GM23338 (cell line): ENCODE results near the gene ALG14. TPM values are rescaled to one million over a fixed set of nuclear protein-coding genes. Genes with fewer than 3 reads are reported as not detected.

Source experiments
- ATAC-seq: fragments of 200-7000 bp; cut with Tn5 transposase; 3 replicates; pipeline ENCODE4 v1.9.1; 2020
- DNase-seq: peaks from one replicate; pipeline ENCODE4 v3.0.0-alpha.2; 2015; ENCODE audit warnings: low spot score
- H2AFZ ChIP-seq: fragments of 200-600 bp; sonication (generic); 2 replicates; pipeline ENCODE4 v1.8.0; 2016; ENCODE audit warnings: antibody characterized with exemption, mild to moderate bottlenecking, moderate library complexity
- H3F3A ChIP-seq: fragments of 200-600 bp; sonication (generic); replicated peaks from 2 replicates; pipeline ENCODE4 v1.8.0; 2017; ENCODE audit warnings: antibody characterized with exemption, mixed run types, low read depth
- H3K27ac ChIP-seq: fragments of 200-600 bp; sonication (generic); 2 replicates; pipeline ENCODE4 v1.6.1; 2016; ENCODE audit warnings: low read depth
- H3K27me3 ChIP-seq: fragments of 200-600 bp; sonication (generic); 2 replicates; pipeline ENCODE4 v1.8.0; 2016; ENCODE audit warnings: mild to moderate bottlenecking, mixed run types, moderate library complexity; ENCODE audit not compliant: insufficient read depth
- H3K36me3 ChIP-seq: fragments of 200-600 bp; sonication (generic); 2 replicates; pipeline ENCODE4 v1.8.0; 2016; ENCODE audit warnings: mild to moderate bottlenecking; ENCODE audit not compliant: insufficient read depth
- H3K4me1 ChIP-seq: fragments of 200-600 bp; sonication (generic); 2 replicates; pipeline ENCODE4 v1.8.0; 2016; ENCODE audit warnings: mild to moderate bottlenecking, moderate library complexity; ENCODE audit not compliant: insufficient read depth
- H3K4me2 ChIP-seq: fragments of 200-600 bp; sonication (generic); 2 replicates; pipeline ENCODE4 v1.7.1; 2017; ENCODE audit warnings: mixed run types
- H3K4me3 ChIP-seq: fragments of 200-600 bp; sonication (generic); 2 replicates; pipeline ENCODE4 v1.6.1; 2016; ENCODE audit warnings: mixed run types
- H3K79me2 ChIP-seq: fragments of 200-600 bp; sonication (generic); replicated peaks from 2 replicates; pipeline ENCODE4 v1.8.0; 2017; ENCODE audit warnings: mild to moderate bottlenecking; ENCODE audit not compliant: insufficient read depth
- H3K9me2 ChIP-seq: fragments of 200-600 bp; sonication (generic); 2 replicates; pipeline ENCODE4 v1.8.0; 2017; ENCODE audit not compliant: insufficient read depth
- H4K20me1 ChIP-seq: fragments of 200-600 bp; sonication (generic); replicated peaks from 2 replicates; pipeline ENCODE4 v1.8.0; 2017; ENCODE audit warnings: mild to moderate bottlenecking; ENCODE audit not compliant: insufficient read depth
- H3K27ac Mint-ChIP-seq: 2 replicates; pipeline ENCODE4 v1.8.0; 2020; ENCODE audit warnings: inconsistent platforms, mild to moderate bottlenecking, moderate library complexity, mixed read lengths
- H3K27me3 Mint-ChIP-seq: 3 replicates; pipeline ENCODE4 v1.8.0; 2022; ENCODE audit warnings: low read depth, mild to moderate bottlenecking, moderate library complexity, mixed read lengths, inconsistent platforms; ENCODE audit not compliant: insufficient read depth, poor library complexity
- H3K36me3 Mint-ChIP-seq: 3 replicates; pipeline ENCODE4 v1.8.0; 2021; ENCODE audit warnings: low read depth, mild to moderate bottlenecking, inconsistent platforms, moderate library complexity, mixed read lengths
- H3K4me1 Mint-ChIP-seq: 3 replicates; pipeline ENCODE4 v1.8.0; 2020; ENCODE audit warnings: mild to moderate bottlenecking, inconsistent platforms, mixed read lengths
- H3K4me3 Mint-ChIP-seq: 3 replicates; pipeline ENCODE4 v1.8.0; 2021; ENCODE audit warnings: moderate library complexity, mild to moderate bottlenecking, inconsistent platforms, mixed read lengths
- H3K9me3 Mint-ChIP-seq: 3 replicates; pipeline ENCODE4 v1.8.0; 2020; ENCODE audit warnings: moderate library complexity, mild to moderate bottlenecking, inconsistent platforms, mixed read lengths
- CREB1 ChIP-seq: fragments of 250-450 bp; sonication (Bioruptor Pico); IDR thresholded peaks from 2 replicates; pipeline ENCODE4 v1.5.0; 2020; ENCODE audit warnings: low read depth, mild to moderate bottlenecking, moderate library complexity
- EZH2 ChIP-seq: fragments of 200-600 bp; sonication (generic); IDR thresholded peaks from one replicate; pipeline ENCODE4 v1.8.0; 2017; ENCODE audit warnings: antibody characterized with exemption, mild to moderate bottlenecking, low read depth; ENCODE audit not compliant: unreplicated experiment
- EZH2phosphoT487 ChIP-seq: fragments of 200-600 bp; sonication (generic); IDR thresholded peaks from one replicate; pipeline ENCODE4 v1.8.1; 2018; ENCODE audit warnings: antibody characterized with exemption; ENCODE audit not compliant: unreplicated experiment
- JUNB ChIP-seq: IDR thresholded peaks from one replicate; pipeline ENCODE4 v1.6.1; 2016; ENCODE audit warnings: antibody characterized with exemption; ENCODE audit not compliant: unreplicated experiment
- NANOG ChIP-seq: IDR thresholded peaks from 2 replicates; pipeline ENCODE4 v1.6.1; 2016; ENCODE audit warnings: antibody characterized with exemption, borderline replicate concordance
- POLR2AphosphoS5 ChIP-seq: IDR thresholded peaks from 2 replicates; pipeline ENCODE4 v1.6.1; 2016; ENCODE audit warnings: antibody characterized with exemption, low read depth
- STAT1 ChIP-seq: IDR thresholded peaks from one replicate; pipeline ENCODE4 v1.6.1; 2016; ENCODE audit warnings: antibody characterized with exemption; ENCODE audit not compliant: unreplicated experiment
- ZNF114 ChIP-seq: fragments of 250-450 bp; sonication (Bioruptor Pico); IDR thresholded peaks from 2 replicates; pipeline ENCODE4 v1.5.0; 2020; ENCODE audit warnings: mild to moderate bottlenecking, moderate library complexity
- ZNF331 ChIP-seq: fragments of 250-450 bp; sonication (Bioruptor Pico); IDR thresholded peaks from 2 replicates; pipeline ENCODE4 v1.5.0; 2020; ENCODE audit warnings: low read depth, mild to moderate bottlenecking, moderate library complexity
- polyA plus RNA-seq: library from polyadenylated mRNA; unstranded; fragments of >200 nt; fragmentation: Nextera tagmentation; extraction: Ambion mirVana; gene quantifications from 2 replicates; pipeline ENCODE4 v1.2.1, GENCODE V29; 2016
- total RNA-seq: library from RNA; depleted of rRNA; stranded (reverse); fragments of >200 nt; shearing (Covaris generic); gene quantifications from 2 replicates; pipeline ENCODE4 v1.2.3, GENCODE V29; 2014
- TF ChIP-seq, protein P1 (sequence below): fragments of 250-450 bp; sonication (Bioruptor Pico); IDR thresholded peaks from 2 replicates; pipeline ENCODE4 v1.5.0; 2020; ENCODE audit warnings: mild to moderate bottlenecking, moderate library complexity
- TF ChIP-seq, protein P2 (sequence below): IDR thresholded peaks from 2 replicates; pipeline ENCODE4 v1.6.1; 2016; ENCODE audit warnings: antibody characterized with exemption
- TF ChIP-seq, protein P3 (sequence below), 2 experiments: fragments of 200-600 bp in 1 of 2; sonication (generic) in 1 of 2; conservative IDR thresholded peaks; 2 replicates each; pipeline versions ENCODE4 v1.5.1 to v1.6.1; 2016 to 2017; ENCODE audit warnings: antibody characterized with exemption in 2 of 2, low read depth in 2 of 2, mild to moderate bottlenecking in 2 of 2, moderate library complexity in 1 of 2
- TF ChIP-seq, protein P4 (sequence below): IDR thresholded peaks from one replicate; pipeline ENCODE4 v1.6.1; 2018; ENCODE audit warnings: antibody characterized with exemption; ENCODE audit not compliant: unreplicated experiment

ALG14 gene
- total and polyA plus RNA-seq, 2 experiments from 2014 or later = 0.42 to 2.8 TPM

DNA sequence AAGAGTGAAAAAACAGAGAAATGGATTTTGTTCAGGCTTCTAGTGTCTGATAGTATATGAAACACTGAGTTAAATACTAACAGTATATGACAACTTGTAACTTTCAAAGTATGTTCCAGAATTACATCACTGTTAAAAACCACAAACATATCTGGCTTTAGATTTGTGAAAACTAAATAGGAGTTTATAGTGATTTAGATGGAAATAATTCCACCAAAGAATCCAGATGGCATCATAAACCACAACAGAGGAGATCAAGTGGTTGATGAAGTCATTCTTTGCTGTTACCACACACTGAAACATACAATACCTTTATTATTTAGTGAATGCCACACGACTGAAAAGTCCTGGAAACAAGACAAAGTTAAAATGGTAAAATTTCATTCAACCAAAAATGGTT, 37.2 kb downstream of the ALG14 start:
- Histone ChIP-seq H3K27ac (no peak overlapping the region), H3K79me2 (no peaks in the 10 kb centered on the region), H2AFZ (no peak overlapping the region), H4K20me1 (no peaks in the 10 kb centered on the region; the same call in 1 of the 2 replicates), H3K4me3 (no peak overlapping the region), H3K4me1 (no peaks in the 10 kb centered on the region), H3F3A (no peaks in the 10 kb centered on the region), H3K4me2 (no peak overlapping the region), H3K36me3 (no peaks in the 10 kb centered on the region), H3K27me3 (no peaks in the 10 kb centered on the region), H3K9me2 (peaks cover 4% of the 10 kb centered on the region; the same call in 1 of the 2 replicates)
- H3K9me3 Mint-ChIP-seq = no peaks in the 10 kb centered on the region
- ATAC-seq (no peak), DNase-seq (no peak)
- H3K4me3 Mint-ChIP-seq = no peak overlapping the region
- no peak for TF ChIP-seq EZH2phosphoT487
- TF ChIP-seq STAT1 = no peak
- TF ChIP-seq, protein P1, sequence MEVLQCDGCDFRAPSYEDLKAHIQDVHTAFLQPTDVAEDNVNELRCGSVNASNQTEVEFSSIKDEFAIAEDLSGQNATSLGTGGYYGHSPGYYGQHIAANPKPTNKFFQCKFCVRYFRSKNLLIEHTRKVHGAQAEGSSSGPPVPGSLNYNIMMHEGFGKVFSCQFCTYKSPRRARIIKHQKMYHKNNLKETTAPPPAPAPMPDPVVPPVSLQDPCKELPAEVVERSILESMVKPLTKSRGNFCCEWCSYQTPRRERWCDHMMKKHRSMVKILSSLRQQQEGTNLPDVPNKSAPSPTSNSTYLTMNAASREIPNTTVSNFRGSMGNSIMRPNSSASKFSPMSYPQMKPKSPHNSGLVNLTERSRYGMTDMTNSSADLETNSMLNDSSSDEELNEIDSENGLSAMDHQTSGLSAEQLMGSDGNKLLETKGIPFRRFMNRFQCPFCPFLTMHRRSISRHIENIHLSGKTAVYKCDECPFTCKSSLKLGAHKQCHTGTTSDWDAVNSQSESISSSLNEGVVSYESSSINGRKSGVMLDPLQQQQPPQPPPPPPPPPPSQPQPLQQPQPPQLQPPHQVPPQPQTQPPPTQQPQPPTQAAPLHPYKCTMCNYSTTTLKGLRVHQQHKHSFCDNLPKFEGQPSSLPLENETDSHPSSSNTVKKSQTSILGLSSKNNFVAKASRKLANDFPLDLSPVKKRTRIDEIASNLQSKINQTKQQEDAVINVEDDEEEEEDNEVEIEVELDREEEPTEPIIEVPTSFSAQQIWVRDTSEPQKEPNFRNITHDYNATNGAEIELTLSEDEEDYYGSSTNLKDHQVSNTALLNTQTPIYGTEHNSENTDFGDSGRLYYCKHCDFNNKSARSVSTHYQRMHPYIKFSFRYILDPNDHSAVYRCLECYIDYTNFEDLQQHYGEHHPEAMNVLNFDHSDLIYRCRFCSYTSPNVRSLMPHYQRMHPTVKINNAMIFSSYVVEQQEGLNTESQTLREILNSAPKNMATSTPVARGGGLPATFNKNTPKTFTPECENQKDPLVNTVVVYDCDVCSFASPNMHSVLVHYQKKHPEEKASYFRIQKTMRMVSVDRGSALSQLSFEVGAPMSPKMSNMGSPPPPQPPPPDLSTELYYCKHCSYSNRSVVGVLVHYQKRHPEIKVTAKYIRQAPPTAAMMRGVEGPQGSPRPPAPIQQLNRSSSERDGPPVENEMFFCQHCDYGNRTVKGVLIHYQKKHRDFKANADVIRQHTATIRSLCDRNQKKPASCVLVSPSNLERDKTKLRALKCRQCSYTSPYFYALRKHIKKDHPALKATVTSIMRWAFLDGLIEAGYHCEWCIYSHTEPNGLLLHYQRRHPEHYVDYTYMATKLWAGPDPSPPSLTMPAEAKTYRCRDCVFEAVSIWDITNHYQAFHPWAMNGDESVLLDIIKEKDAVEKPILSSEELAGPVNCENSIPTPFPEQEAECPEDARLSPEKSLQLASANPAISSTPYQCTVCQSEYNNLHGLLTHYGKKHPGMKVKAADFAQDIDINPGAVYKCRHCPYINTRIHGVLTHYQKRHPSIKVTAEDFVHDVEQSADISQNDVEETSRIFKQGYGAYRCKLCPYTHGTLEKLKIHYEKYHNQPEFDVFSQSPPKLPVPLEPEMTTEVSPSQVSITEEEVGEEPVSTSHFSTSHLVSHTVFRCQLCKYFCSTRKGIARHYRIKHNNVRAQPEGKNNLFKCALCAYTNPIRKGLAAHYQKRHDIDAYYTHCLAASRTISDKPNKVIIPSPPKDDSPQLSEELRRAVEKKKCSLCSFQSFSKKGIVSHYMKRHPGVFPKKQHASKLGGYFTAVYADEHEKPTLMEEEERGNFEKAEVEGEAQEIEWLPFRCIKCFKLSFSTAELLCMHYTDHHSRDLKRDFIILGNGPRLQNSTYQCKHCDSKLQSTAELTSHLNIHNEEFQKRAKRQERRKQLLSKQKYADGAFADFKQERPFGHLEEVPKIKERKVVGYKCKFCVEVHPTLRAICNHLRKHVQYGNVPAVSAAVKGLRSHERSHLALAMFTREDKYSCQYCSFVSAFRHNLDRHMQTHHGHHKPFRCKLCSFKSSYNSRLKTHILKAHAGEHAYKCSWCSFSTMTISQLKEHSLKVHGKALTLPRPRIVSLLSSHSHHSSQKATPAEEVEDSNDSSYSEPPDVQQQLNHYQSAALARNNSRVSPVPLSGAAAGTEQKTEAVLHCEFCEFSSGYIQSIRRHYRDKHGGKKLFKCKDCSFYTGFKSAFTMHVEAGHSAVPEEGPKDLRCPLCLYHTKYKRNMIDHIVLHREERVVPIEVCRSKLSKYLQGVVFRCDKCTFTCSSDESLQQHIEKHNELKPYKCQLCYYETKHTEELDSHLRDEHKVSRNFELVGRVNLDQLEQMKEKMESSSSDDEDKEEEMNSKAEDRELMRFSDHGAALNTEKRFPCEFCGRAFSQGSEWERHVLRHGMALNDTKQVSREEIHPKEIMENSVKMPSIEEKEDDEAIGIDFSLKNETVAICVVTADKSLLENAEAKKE = no peak
- TF ChIP-seq, protein P2, sequence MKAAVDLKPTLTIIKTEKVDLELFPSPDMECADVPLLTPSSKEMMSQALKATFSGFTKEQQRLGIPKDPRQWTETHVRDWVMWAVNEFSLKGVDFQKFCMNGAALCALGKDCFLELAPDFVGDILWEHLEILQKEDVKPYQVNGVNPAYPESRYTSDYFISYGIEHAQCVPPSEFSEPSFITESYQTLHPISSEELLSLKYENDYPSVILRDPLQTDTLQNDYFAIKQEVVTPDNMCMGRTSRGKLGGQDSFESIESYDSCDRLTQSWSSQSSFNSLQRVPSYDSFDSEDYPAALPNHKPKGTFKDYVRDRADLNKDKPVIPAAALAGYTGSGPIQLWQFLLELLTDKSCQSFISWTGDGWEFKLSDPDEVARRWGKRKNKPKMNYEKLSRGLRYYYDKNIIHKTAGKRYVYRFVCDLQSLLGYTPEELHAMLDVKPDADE = no peak
- TF ChIP-seq EZH2 = no peak
- no peak for TF ChIP-seq POLR2AphosphoS5
- no peak for TF ChIP-seq ZNF114
- no peak for TF ChIP-seq JUNB
- TF ChIP-seq, protein P3, sequence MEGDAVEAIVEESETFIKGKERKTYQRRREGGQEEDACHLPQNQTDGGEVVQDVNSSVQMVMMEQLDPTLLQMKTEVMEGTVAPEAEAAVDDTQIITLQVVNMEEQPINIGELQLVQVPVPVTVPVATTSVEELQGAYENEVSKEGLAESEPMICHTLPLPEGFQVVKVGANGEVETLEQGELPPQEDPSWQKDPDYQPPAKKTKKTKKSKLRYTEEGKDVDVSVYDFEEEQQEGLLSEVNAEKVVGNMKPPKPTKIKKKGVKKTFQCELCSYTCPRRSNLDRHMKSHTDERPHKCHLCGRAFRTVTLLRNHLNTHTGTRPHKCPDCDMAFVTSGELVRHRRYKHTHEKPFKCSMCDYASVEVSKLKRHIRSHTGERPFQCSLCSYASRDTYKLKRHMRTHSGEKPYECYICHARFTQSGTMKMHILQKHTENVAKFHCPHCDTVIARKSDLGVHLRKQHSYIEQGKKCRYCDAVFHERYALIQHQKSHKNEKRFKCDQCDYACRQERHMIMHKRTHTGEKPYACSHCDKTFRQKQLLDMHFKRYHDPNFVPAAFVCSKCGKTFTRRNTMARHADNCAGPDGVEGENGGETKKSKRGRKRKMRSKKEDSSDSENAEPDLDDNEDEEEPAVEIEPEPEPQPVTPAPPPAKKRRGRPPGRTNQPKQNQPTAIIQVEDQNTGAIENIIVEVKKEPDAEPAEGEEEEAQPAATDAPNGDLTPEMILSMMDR (conservative IDR thresholded peaks at IDR 0.05; ENCODE audit: low read depth in 2 of 2) = no peak
- TF ChIP-seq, protein P4, sequence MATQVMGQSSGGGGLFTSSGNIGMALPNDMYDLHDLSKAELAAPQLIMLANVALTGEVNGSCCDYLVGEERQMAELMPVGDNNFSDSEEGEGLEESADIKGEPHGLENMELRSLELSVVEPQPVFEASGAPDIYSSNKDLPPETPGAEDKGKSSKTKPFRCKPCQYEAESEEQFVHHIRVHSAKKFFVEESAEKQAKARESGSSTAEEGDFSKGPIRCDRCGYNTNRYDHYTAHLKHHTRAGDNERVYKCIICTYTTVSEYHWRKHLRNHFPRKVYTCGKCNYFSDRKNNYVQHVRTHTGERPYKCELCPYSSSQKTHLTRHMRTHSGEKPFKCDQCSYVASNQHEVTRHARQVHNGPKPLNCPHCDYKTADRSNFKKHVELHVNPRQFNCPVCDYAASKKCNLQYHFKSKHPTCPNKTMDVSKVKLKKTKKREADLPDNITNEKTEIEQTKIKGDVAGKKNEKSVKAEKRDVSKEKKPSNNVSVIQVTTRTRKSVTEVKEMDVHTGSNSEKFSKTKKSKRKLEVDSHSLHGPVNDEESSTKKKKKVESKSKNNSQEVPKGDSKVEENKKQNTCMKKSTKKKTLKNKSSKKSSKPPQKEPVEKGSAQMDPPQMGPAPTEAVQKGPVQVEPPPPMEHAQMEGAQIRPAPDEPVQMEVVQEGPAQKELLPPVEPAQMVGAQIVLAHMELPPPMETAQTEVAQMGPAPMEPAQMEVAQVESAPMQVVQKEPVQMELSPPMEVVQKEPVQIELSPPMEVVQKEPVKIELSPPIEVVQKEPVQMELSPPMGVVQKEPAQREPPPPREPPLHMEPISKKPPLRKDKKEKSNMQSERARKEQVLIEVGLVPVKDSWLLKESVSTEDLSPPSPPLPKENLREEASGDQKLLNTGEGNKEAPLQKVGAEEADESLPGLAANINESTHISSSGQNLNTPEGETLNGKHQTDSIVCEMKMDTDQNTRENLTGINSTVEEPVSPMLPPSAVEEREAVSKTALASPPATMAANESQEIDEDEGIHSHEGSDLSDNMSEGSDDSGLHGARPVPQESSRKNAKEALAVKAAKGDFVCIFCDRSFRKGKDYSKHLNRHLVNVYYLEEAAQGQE = no peak
- no peak for TF ChIP-seq NANOG
- TF ChIP-seq ZNF331 (CRISPR knock-in tag) = no peak
- no peak for TF ChIP-seq CREB1 (CRISPR knock-in tag)
- H3K36me3 Mint-ChIP-seq = no peaks in the 10 kb centered on the region
- H3K27ac Mint-ChIP-seq = no peak overlapping the region
- H3K4me1 Mint-ChIP-seq = 0 out of 3 replicates have a peak, but pooled peaks cover 3% of the 10 kb centered on the region
- no peaks in the 10 kb centered on the region for H3K27me3 Mint-ChIP-seq
